Right lobe of liver (tissue), 4 donors: ENCODE data around the gene CXCL10.

Experiments
- CTCF ChIP-seq, 4 donors: fragments of 200-600 bp in 3 of 4; fragments of 450-650 bp in 1 of 4; IDR thresholded peaks; one replicate each; pipeline versions ENCODE4 v1.5.1 to v1.8.0; 2016 to 2022; ENCODE audit warnings: antibody characterized with exemption in 4 of 4, mild to moderate bottlenecking in 2 of 4
- POLR2A ChIP-seq: fragments of 450-650 bp; IDR thresholded peaks from one replicate; pipeline ENCODE4 v1.6.1; 2017; ENCODE audit warnings: antibody characterized with exemption, mild to moderate bottlenecking
- donor health status: DM: no; HTN: no; CAD: no.
- donor health status: DM: no; HTN: no; CAD: no.
- donor health status: DM: no; HTN: yes; CAD: no.

- TF ChIP-seq CTCF (IDR thresholded peaks at IDR 0.05) (no peak), POLR2A (no peak)
Measured at GRCh38 chr4:76023389-76023788, at the start of gene CXCL10.
